Keratinocyte (primary cell): ENCODE results near the gene TTLL13. TPM values are rescaled to one million over a fixed set of nuclear protein-coding genes. Genes with fewer than 3 reads are reported as not detected.

ENCODE experiments used
- DNase-seq: peaks from one replicate; pipeline ENCODE4 v3.0.0-alpha.2; 2011; ENCODE audit warnings: low read depth, missing footprints, low spot score
- FAIRE-seq: peaks from 2 replicates; lab custom pipeline; 2011; peaks lifted over from hg19 to GRCh38; lab: Jason Lieb, UNC
- H2AFZ ChIP-seq: 2 replicates; pipeline ENCODE4 v1.6.0; 2012; ENCODE audit warnings: low read length, control low read depth, inconsistent platforms; ENCODE audit not compliant: control insufficient read depth
- H3K27ac ChIP-seq: 2 replicates; pipeline ENCODE4 v1.5.1; 2011; ENCODE audit warnings: low read length; ENCODE audit not compliant: control insufficient read depth, insufficient read depth
- H3K27me3 ChIP-seq: 3 replicates; pipeline ENCODE4 v1.6.0; 2011; ENCODE audit warnings: low read length; ENCODE audit not compliant: control insufficient read depth, insufficient read depth; ENCODE audit errors: extremely low read depth
- H3K36me3 ChIP-seq, 2 experiments: 2 replicates in 1 of 2; 3 replicates in 1 of 2; pipeline ENCODE4 v1.5.1; 2011; ENCODE audit warnings: low read length in 2 of 2, mild to moderate bottlenecking in 1 of 2; ENCODE audit not compliant: control insufficient read depth in 2 of 2, insufficient read depth in 2 of 2; ENCODE audit errors: extremely low read depth in 1 of 2
- H3K4me1 ChIP-seq: 3 replicates; pipeline ENCODE4 v1.5.1; 2011; ENCODE audit warnings: low read length; ENCODE audit not compliant: control insufficient read depth, insufficient read depth; ENCODE audit errors: extremely low read depth
- H3K4me2 ChIP-seq: 3 replicates; pipeline ENCODE4 v1.6.0; 2011; ENCODE audit warnings: low read depth, low read length; ENCODE audit not compliant: control insufficient read depth, insufficient read depth; ENCODE audit errors: extremely low read depth
- H3K4me3 ChIP-seq, 3 experiments: fragments of 200-600 bp in 1 of 3; sonication (generic) in 1 of 3; 2 replicates in 2 of 3; 3 replicates in 1 of 3; pipeline ENCODE4 v1.5.1; 2011 to 2016; ENCODE audit warnings: low read length in 3 of 3, mild to moderate bottlenecking in 3 of 3, control low read depth in 2 of 3, inconsistent platforms in 1 of 3, low read depth in 1 of 3, mixed read lengths in 1 of 3, mixed run types in 1 of 3, moderate library complexity in 1 of 3; ENCODE audit not compliant: control insufficient read depth in 2 of 3, insufficient read depth in 2 of 3; ENCODE audit errors: extremely low read depth in 1 of 3
- H3K79me2 ChIP-seq: 2 replicates; pipeline ENCODE4 v1.6.0; 2012; ENCODE audit warnings: low read length; ENCODE audit not compliant: control insufficient read depth, insufficient read depth
- H3K9ac ChIP-seq: 3 replicates; pipeline ENCODE4 v1.6.0; 2011; ENCODE audit warnings: low read length; ENCODE audit not compliant: control insufficient read depth, insufficient read depth; ENCODE audit errors: extremely low read depth
- H3K9me1 ChIP-seq: 3 replicates; pipeline ENCODE4 v1.6.0; 2011; ENCODE audit warnings: low read length; ENCODE audit not compliant: control insufficient read depth, insufficient read depth; ENCODE audit errors: extremely low read depth
- H3K9me3 ChIP-seq: 2 replicates; pipeline ENCODE4 v1.5.1; 2012; ENCODE audit warnings: low read depth, low read length; ENCODE audit not compliant: control insufficient read depth
- H4K20me1 ChIP-seq: 3 replicates; pipeline ENCODE4 v1.6.0; 2011; ENCODE audit warnings: low read length; ENCODE audit not compliant: control insufficient read depth, insufficient read depth; ENCODE audit errors: extremely low read depth
- EZH2 ChIP-seq: IDR thresholded peaks from one replicate; pipeline ENCODE4 v1.6.1; 2012; ENCODE audit warnings: inconsistent platforms, mild to moderate bottlenecking, low read length, moderate library complexity
- dilution Hi-C: fragments of 300-500 bp; cut with MboI; formaldehyde crosslinking; loops from one replicate; pipeline ENCODE4 v1.7.0; 2020; ENCODE audit warnings: low sequenced_read_pairs; ENCODE audit not compliant: extremely low pct_ligation_motif_present
- polyA plus RNA-seq, 5 experiments: library from polyadenylated mRNA; depleted of rRNA in 3 of 5; stranded (reverse) in 3 of 5; stranded (forward) in 1 of 5; unstranded in 1 of 5; fragments of >200 nt; gene quantifications; 1 replicate in 1 of 5; 2 replicates in 3 of 5; 3 replicates in 1 of 5; pipeline versions ENCODE4 v1.2.1 to v1.2.3, GENCODE V29; 2011 to 2012; ENCODE audit warnings: missing spikeins in 2 of 5, low read depth in 1 of 5, low replicate concordance in 1 of 5
- TF ChIP-seq, protein P1 (sequence below), 3 experiments: IDR thresholded peaks in 1 of 3; conservative IDR thresholded peaks in 1 of 3; optimal IDR thresholded peaks in 1 of 3; 2 replicates in 2 of 3; 3 replicates in 1 of 3; pipeline versions ENCODE3 to v1.5.1; 2011; ENCODE audit warnings: low read length in 3 of 3, mild to moderate bottlenecking in 3 of 3, moderate library complexity in 2 of 3, control low read depth in 1 of 3, inconsistent platforms in 1 of 3; ENCODE audit not compliant: insufficient read depth in 2 of 3; ENCODE audit errors: extremely low read depth in 1 of 3

The TTLL13 gene
- polyA plus RNA-seq, 1 donor (not counting 4 experiments of a cell fraction or from before 2014, with no cell fraction given), result 0.07 TPM

GRCh38 chr15:90266485-90266884 is 17.1 kb downstream of the TTLL13 start:
- Histone ChIP-seq H3K4me1 (peaks cover 41% of the 10 kb centered on the region), H3K27ac (peak overlapping the region; percentile 88), H3K79me2 (peaks cover 53% of the 10 kb centered on the region), H3K4me2 (peak overlapping the region; percentile 99), H3K9me3 (no peaks in the 10 kb centered on the region), H3K27me3 (no peaks in the 10 kb centered on the region), H2AFZ (no peak overlapping the region), H3K9ac (peak overlapping the region; percentile 88), H4K20me1 (peaks cover 3% of the 10 kb centered on the region), H3K36me3 (peaks cover 7 to 29% of the 10 kb centered on the region in 2 experiments), H3K9me1 (peaks cover 5% of the 10 kb centered on the region), H3K4me3 (peak overlapping the region; percentile 69 to 94 (median 77))
- FAIRE-seq (no peak), DNase-seq (no peak)
- dilution Hi-C loops, result no loop called here
- no peak for TF ChIP-seq EZH2
- TF ChIP-seq, protein P1, sequence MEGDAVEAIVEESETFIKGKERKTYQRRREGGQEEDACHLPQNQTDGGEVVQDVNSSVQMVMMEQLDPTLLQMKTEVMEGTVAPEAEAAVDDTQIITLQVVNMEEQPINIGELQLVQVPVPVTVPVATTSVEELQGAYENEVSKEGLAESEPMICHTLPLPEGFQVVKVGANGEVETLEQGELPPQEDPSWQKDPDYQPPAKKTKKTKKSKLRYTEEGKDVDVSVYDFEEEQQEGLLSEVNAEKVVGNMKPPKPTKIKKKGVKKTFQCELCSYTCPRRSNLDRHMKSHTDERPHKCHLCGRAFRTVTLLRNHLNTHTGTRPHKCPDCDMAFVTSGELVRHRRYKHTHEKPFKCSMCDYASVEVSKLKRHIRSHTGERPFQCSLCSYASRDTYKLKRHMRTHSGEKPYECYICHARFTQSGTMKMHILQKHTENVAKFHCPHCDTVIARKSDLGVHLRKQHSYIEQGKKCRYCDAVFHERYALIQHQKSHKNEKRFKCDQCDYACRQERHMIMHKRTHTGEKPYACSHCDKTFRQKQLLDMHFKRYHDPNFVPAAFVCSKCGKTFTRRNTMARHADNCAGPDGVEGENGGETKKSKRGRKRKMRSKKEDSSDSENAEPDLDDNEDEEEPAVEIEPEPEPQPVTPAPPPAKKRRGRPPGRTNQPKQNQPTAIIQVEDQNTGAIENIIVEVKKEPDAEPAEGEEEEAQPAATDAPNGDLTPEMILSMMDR (optimal IDR thresholded peaks at IDR 0.05 in 1 of 3, IDR thresholded peaks at IDR 0.05 in 1 of 3, conservative IDR thresholded peaks at IDR 0.05 in 1 of 3; ENCODE audit: extremely low read depth in 1 of 3, insufficient read depth in 2 of 3, low read length in 3 of 3), result no peak

GRCh38 chr15:90268415-90268814 is 19.1 kb downstream of the TTLL13 start:
- TF ChIP-seq EZH2, result no peak
- TF ChIP-seq, protein P1 (optimal IDR thresholded peaks at IDR 0.05 in 1 of 3, IDR thresholded peaks at IDR 0.05 in 1 of 3, conservative IDR thresholded peaks at IDR 0.05 in 1 of 3; ENCODE audit: extremely low read depth in 1 of 3, insufficient read depth in 2 of 3, low read length in 3 of 3), result no peak
- Histone ChIP-seq H3K4me3 (no peak overlapping the region), H3K4me1 (peaks cover 28% of the 10 kb centered on the region), H4K20me1 (peaks cover 3% of the 10 kb centered on the region), H3K27ac (no peak overlapping the region), H3K79me2 (peaks cover 60% of the 10 kb centered on the region), H3K9me3 (no peaks in the 10 kb centered on the region), H3K27me3 (no peaks in the 10 kb centered on the region), H3K36me3 (peaks cover 13 to 34% of the 10 kb centered on the region in 2 experiments), H3K9ac (no peak overlapping the region), H3K9me1 (peaks cover 5% of the 10 kb centered on the region), H2AFZ (no peak overlapping the region), H3K4me2 (peak overlapping the region; percentile 7)
- dilution Hi-C loops, result no loop called here
- FAIRE-seq (no peak), DNase-seq (no peak)
